Sigmoid colon (tissue), 4 donors: Measurements from ENCODE around the gene LYSMD2.

Experiments
- CTCF ChIP-seq, 4 experiments: fragments of 450-650 bp in 3 of 4; fragments of 200-600 bp in 1 of 4; IDR thresholded peaks; one replicate each; pipeline ENCODE4 v1.5.1; 2016 to 2019; ENCODE audit warnings: antibody characterized with exemption in 4 of 4, mild to moderate bottlenecking in 3 of 4, moderate library complexity in 2 of 4
- POLR2A ChIP-seq, 2 donors: fragments of 450-650 bp; IDR thresholded peaks; one replicate each; pipeline ENCODE4 v1.6.1; 2016; ENCODE audit warnings: antibody characterized with exemption in 2 of 2, mild to moderate bottlenecking in 2 of 2, moderate library complexity in 2 of 2
- POLR2AphosphoS5 ChIP-seq, 4 donors: sonication (generic); formaldehyde crosslinking; IDR thresholded peaks; one replicate each; pipeline ENCODE4 v1.6.1; 2017; ENCODE audit warnings: antibody characterized with exemption in 4 of 4

GRCh38 chr15:51680321-51680720 lies 57.1 kb downstream of the LYSMD2 start:
- TF ChIP-seq POLR2A (IDR thresholded peaks at IDR 0.05) (no peak), CTCF (IDR thresholded peaks at IDR 0.05) (no peak), POLR2AphosphoS5 (IDR thresholded peaks at IDR 0.05) (no peak)
